HG03175 (cell line): ENCODE results near the gene CREBBP.

Experiments
- ATAC-seq: cut with Tn5 transposase; IDR thresholded peaks from one replicate; pipeline ENCODE4 v1.9.1; 2021; ENCODE audit warnings: mild to moderate bottlenecking, moderate library complexity; ENCODE audit not compliant: unreplicated experiment

The CREBBP gene

DNA sequence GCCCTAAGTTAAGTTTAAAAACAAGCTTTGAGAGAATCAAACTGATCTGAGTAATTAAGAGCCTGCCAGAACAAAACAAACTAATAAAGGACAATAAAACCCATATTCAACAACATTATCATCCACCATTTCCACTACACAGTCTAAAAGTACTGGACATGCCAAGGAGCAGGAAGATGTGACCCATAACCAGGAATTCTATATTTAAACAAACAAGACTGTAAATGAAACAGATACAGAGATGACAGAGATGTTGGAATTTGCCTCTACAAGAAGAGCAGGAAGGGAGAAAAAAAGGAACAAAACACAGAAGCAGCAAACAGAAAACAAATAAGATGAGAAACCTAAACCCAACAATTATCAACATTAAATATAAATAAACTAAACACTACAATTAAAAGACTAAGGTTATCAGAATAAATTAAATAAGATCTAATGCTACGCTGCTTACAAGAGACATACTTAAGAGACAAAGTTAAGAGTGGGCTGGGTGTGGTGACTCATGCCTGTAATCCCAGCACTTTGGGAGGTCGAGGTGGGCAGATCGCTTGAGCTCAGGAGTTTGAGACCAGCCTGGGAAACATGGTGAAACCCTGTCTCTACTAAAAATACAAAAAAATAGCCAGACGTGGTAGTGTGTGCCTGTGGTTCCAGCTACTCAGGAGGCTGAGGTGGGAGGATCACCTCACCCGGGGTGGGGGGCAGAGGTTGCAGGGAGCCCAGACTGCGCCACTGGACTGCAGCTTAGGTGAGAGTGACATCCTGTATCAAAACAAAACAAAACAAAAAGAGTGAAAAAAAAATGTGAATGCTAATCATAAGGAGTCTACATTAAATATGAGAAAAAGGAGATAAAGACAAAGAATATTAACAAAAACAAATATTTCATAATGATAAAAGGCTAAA lies 50.6 kb downstream of the CREBBP start:
- ATAC-seq: no peak

DNA sequence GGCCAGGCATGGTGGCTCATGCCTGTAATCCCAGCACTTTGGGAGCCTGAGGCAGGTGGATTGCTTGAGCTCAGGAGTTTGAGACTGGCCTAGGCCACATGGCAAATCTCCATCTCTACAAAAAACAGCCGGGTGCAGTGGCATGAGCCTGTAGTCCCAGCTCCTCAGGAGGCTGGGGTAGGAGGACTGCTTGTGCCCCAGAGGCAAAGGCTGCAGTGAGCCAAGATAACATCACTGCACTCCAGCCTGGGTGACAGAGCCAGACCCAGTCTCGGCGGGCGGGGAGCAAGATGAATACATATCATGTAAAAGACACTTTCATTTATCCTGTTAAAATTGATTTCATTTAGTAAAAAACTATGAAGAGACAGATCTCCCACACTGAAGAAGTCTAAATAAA lies 54.6 kb downstream of the CREBBP start:
- no peak for ATAC-seq

- no peak for ATAC-seq
These were observed 55.4 kb downstream of the CREBBP start for GRCh38 chr16:3825103-3825502.

DNA sequence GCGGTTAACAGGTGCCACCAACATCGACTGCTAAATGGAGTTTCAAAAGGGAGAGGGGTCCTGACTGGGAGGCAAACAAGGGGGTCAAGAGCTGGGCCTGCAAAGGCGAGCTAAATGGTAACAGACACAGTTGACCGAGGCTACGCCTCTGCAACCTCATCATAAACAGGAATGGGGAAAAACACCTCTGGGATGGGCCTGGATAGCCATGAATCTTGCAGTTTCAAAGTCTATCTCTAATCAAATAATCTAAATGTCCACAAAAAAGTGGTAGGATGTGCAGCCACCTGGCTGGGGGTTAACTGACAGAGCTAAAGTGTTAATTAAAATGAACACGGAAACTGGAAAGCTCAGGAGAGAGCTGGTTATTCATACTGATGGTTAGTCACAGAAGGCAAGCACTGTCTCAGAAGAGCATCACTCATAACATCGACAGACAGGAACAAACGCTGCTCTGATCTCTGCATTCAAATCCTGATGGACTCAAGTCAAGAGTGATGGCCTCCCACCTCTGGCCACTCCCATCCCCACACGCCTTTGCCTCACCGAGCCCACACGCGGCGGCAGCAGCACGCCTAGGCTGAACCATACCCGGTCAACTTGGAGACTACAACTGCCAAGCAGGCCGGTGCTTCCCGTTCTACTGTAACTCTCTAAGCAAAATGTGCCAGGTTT lies 56.3 kb downstream of the CREBBP start:
- no peak for ATAC-seq

DNA sequence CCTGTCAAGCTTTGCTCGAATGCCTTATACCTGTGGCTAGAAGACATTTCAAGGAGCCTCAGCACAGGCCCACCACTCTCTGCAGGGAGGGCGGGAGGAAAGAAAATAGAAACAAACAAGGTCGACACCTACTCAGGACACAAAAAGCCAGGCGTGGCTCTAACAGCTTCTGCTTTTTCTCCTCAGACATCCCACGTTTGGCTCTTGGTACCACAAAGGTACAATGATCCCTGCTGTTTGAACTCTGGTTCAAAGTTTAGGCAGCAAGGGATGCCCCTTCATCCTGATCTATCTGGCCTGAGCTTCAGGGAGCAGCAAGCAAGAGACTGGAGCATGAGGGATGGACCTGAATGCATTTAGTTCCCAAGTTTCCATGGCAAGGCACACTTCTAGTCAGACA lies 57.1 kb downstream of the CREBBP start:
- ATAC-seq: no peak

DNA sequence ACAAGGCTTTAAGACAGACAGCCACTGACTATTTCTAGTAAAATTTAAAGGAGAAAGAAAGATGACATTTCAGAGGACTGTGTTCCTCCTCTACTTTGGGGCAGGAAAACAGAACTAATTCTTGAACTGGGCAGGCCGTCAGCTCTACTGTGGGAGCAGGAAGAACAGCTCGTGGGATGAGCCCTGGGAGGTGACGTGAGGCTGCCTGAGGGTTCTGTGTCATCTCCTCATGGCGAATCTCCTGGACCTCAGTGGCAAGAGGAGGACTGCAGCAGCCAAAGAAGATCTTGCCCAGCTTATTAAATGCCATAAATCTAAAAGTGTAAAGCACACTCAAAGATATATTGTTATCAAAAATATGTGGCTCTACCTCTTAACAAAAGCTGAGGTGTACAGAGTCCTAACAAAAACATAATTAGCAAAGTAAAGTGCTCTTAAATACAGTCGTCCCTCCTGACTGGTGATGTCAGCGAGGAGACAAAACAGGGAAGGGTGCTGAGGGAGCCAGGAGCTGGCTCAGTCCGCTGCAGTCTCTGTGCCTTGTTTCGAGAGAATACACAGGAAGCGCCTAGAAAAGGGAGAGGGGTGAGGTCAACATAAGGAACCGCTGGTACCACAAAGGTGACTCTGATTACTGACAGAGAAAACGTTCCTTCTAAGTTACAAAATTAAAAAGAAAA lies 58.0 kb downstream of the CREBBP start:
- ATAC-seq: no peak

GRCh38 chr16:3821184-3821583 lies 59.3 kb downstream of the CREBBP start:
- ATAC-seq: no peak

DNA sequence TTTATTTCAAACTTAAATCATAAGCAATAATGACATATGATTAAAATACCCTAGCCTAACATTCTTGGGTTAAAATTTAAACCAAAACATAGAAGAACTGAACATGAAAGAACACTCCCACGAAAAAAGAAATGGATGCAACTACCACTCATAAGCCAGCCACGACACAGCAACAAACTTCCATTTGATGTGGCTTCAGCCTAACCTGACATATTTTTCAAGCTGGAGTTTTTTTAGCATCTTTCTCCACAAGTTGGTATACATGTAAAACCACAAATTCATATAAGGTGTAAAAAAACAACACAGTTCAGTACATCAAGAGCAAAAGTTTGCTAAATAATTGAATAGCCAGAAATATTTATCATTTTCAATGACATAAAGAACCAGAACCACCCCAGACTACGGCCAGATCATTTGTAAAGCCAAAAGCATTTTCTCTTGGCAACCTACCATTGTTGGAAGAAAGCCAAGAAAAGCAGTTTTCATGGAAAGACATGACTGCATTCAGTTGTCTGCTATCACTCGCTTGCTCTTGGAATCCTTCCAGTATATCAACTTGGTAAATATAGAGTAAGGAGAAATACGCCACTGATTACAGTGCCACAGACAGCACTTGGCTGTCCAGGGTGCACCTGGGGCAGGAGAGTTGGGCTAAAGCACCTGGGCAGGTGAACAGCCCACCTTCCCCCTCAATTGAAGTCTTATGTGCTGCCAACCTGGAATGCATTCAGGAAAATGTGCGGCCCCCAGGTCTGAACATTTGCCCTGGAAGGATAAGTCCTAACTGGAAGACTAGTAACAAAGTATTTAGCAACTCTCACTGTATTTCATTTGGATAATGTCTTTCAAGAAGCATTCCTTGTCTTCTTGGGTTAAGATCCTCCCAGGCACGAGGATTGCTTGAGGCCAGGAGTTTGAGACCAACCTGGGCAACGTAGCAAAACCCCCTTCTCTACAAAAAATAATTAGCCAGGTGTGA lies 60.5 kb downstream of the CREBBP start:
- ATAC-seq: no peak

- no peak for ATAC-seq
These were observed 61.4 kb downstream of the CREBBP start for GRCh38 chr16:3819175-3819527.

DNA sequence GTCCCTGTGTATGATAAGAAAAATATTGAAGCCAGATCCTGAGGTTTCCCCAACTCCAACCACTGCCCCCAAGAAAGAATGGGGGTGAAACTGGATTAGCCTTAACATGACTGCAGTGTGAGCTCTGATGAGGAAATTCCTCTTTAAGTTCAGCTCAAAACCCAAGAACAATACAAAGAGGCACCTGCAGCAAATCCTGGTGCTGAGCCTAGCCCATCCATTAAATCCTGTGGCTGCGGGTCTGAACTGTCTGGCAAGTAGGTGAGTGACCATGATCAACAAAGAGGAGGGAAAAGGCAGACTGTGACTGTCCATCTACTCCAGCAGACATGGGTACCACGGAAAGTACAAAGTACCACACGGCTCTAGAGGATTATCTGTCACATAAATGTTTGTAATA lies 64.2 kb downstream of the CREBBP start:
- ATAC-seq: no peak

- no peak for ATAC-seq
These were observed 65.8 kb downstream of the CREBBP start for GRCh38 chr16:3814755-3815154.

DNA sequence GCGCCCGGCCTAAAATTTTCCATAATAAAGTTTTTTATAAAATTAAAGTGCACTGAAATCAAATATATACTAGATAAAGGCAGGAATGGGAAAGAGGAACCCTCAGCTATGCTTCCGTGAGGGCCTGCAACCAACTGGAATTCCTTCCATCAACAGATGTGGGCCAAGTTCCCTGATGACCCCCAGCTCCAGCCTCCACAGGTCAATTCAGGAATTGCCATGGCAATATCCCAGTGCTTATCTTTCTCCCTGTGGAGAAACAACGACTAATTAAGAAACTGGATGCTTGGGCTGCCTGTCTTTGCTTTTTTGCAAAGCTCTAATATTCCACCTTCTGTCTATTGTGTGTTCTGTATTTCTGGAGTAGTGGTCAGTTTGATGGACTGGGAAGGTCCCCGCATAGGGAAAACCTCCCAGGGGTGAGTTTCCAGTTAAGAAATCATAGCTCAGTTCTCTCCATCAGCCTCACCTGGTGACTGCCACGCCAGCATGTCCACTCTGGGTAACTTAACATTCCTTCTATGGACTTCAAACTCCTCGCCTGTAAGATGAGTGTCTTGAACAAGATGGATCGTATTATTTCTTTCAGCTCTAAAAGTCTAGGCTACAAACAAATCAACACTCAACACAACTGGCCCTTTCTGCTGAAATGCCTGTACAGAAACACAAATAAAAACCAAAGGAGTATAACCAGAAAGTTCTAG lies 67.9 kb downstream of the CREBBP start:
- no peak for ATAC-seq

GRCh38 chr16:3810818-3811217 lies 69.7 kb downstream of the CREBBP start:
- ATAC-seq: no peak

- no peak for ATAC-seq
These were observed 70.3 kb downstream of the CREBBP start for GRCh38 chr16:3810198-3810664.

GRCh38 chr16:3808308-3809063 lies 72.0 kb downstream of the CREBBP start:
- no peak for ATAC-seq

- ATAC-seq: no peak
These were observed 72.9 kb downstream of the CREBBP start for GRCh38 chr16:3807425-3808123.

- no peak for ATAC-seq
These were observed 76.0 kb downstream of the CREBBP start for GRCh38 chr16:3804426-3805016.
